GM12864 (cell line): ENCODE results near the gene ANGPTL2.

Experiments
- DNase-seq: peaks from one replicate; pipeline ENCODE4 v3.0.0-alpha.2; 2011; ENCODE audit warnings: low read depth
- H3K4me3 ChIP-seq: 2 replicates; pipeline ENCODE4 v1.5.1; 2011; ENCODE audit warnings: mild to moderate bottlenecking, low read depth, low read length, control low read depth
- TF ChIP-seq, protein P1 (sequence below): IDR thresholded peaks from 2 replicates; pipeline ENCODE4 v1.5.1; 2011; ENCODE audit warnings: low read depth, mild to moderate bottlenecking, moderate library complexity, low read length, control low read depth, inconsistent platforms; ENCODE audit errors: missing control alignments

ANGPTL2 gene

DNA sequence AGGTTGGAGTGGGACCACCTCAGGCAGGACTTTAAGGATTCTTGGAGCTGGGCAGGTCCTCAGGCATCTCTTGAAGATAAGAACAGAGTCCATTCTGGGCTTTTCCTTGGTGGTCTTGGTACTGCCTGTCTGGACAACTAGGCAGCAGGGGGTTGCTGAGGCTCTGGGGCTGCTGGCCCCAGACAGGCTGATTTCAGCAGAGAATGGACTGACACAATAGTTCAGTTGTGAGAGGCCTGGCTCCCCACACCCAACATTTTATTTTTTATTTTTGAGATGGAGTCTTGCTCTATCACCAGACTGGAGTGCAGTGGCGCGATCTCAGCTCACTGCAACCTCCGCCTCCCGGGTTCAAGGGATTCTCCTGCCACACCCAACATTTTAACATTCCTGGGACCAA lies 4.6 kb downstream of the ANGPTL2 start:
- no peak for DNase-seq
- H3K4me3 ChIP-seq: no peak overlapping the region
- TF ChIP-seq, protein P1, sequence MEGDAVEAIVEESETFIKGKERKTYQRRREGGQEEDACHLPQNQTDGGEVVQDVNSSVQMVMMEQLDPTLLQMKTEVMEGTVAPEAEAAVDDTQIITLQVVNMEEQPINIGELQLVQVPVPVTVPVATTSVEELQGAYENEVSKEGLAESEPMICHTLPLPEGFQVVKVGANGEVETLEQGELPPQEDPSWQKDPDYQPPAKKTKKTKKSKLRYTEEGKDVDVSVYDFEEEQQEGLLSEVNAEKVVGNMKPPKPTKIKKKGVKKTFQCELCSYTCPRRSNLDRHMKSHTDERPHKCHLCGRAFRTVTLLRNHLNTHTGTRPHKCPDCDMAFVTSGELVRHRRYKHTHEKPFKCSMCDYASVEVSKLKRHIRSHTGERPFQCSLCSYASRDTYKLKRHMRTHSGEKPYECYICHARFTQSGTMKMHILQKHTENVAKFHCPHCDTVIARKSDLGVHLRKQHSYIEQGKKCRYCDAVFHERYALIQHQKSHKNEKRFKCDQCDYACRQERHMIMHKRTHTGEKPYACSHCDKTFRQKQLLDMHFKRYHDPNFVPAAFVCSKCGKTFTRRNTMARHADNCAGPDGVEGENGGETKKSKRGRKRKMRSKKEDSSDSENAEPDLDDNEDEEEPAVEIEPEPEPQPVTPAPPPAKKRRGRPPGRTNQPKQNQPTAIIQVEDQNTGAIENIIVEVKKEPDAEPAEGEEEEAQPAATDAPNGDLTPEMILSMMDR: no peak

DNA sequence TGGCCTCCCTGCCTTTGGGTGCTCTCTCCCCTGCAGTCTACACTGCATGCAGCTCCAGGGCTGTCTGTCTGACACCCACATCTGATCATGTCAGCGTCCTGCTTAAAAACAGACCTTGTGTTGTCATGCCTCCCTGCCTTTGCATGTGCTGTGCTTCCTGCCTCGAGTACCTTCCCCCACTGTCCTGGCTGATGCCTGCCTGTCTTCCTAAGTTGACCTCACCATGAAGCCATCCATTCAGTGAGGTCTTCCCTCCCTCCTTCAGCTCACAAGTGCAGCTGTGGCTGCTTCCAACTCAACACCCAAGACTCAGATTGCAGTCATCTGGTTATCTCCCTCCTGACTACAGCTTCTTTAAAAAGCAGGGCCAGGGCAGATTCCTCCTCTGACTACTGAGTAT lies 5.5 kb downstream of the ANGPTL2 start:
- TF ChIP-seq, protein P1: no peak
- no peak for DNase-seq
- H3K4me3 ChIP-seq: no peak overlapping the region

DNA sequence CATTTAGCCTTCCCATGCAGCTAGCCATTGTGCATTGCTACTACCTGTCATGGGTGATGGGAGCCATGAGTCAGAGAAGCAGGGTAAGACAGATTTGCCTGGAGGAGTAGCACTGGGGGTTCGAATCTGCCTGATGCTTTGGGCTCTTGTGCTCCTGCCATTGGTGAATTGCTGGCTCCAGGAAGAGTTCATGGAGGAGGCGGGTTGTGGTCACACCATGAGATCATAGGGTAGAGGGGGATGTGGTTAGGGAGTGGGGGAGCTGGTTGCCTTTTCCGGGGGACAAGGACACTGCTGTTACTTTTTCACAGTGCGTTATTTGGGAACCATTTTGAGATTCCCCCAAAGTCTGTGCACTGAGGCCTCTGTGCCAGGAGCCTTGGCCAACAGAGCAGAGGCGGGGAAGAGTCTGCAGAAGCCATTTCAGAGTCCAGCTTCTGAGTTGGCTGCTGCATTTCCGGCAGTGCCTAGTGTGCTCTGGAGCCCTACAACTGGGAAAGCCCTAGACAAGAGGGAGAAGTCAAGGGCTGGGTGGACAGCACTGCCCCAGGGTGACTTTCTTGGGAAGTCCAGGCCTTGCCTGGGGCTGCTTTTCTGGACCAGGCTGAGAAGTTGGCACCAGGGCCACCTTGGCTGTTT lies 6.2 kb downstream of the ANGPTL2 start:
- no peak overlapping the region for H3K4me3 ChIP-seq
- DNase-seq: no peak
- TF ChIP-seq, protein P1: no peak

DNA sequence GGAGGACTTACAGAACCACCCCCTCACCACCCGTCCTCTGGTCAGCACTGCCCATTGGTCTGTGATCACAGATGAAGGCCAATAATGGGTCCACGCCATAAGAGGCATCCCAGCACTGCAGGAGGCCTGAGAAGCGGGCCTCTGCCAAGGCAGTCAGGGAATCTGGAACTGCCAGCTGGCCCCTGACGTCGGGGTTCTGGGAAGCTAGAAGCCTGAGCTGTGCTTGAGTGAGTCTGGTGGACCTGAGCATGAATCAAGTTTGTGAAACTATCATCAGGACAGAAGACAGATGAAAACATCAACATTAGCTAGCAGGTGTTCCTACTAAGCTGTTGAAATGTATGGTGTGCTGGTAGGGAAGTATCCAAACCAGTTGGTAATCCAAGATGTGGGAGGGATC lies 7.8 kb downstream of the ANGPTL2 start:
- DNase-seq: no peak
- TF ChIP-seq, protein P1: no peak
- no peak overlapping the region for H3K4me3 ChIP-seq

DNA sequence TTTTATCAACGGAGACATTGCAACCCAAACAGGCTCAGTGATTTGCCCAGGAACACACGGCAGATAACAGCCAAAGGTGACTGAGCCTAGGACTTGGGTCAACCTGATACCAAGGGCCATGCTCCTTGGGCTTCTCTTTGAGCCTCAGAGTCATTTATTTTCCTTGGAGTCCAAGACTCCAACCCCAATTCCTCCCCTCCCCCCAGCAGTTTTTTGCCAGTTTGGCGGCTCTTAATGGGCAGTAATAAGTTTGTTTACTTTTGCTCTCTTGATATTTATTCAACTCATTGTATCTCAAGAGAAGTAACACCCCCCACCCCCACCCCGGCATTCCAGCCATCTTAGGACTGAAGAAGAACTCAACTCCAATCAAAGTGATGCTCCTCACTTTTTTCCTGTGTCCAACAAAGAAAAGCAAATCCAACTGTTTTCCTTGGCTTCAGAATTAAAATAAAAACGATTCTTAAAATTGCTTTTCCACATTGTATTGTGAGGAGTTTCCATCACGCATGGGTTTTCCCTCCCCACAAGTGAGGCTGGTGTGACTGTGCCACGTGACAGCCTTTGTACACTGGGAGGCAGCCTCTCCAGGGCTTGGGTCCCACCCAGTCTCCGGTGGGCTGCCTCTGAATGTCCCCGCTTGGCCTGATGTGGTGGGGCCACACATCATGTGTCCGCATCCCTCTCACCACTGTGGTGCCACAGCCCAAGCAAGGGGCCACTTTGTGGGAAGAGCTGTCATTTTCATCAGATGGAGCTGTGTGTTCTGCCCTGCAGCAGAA lies 9.1 kb downstream of the ANGPTL2 start:
- no peak for DNase-seq
- H3K4me3 ChIP-seq: no peak overlapping the region
- TF ChIP-seq, protein P1: no peak

DNA sequence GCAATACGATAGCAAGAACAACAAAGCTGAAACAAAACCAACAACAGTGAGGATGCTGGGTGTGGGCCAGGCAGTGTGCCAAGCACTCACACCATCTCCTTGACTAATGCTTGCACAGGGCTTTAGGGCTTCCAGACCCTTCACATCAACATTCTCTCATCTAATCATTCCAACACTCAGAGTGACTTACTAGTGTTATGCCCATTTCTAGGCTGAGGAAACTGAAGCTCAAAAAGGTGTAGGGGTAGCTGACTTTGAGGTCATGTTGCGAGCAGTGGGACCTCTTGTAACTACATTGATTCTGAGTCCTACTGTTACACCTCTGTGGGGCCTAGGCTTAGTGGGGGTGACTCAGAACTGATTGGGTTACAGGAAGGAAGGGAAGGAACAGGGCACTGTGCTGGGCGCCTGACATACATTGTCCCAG lies 9.7 kb downstream of the ANGPTL2 start:
- no peak for DNase-seq

More for the DNA sequence above, 9.7 kb downstream of the ANGPTL2 start:
- TF ChIP-seq, protein P1: no peak
- no peak overlapping the region for H3K4me3 ChIP-seq
